Activated naive CD4-positive, alpha-beta T cell treated with Interleukin-2 at 50 U/mL for 16 hours (primary cell): ENCODE results near the gene ASB5.
"Not testable (repeated sequence)": the region's sequence is repeated elsewhere in the genome, so short reads cannot be mapped to it uniquely, and the experiment has no call there.

ENCODE experiments used
- DNase-seq: peaks from one replicate; pipeline ENCODE4 v3.0.0-alpha.2; 2020

The ASB5 gene

GRCh38 chr4:176268963-176269362 lies at the start of gene ASB5:
Gene ASB5, minus strand, starts transcription at chr4:176269222. Its CDS starts 114 bp downstream, at chr4:176269108.
- DNase-seq, result no peak

GRCh38 chr4:176313596-176314336 lies 44.7 kb upstream of the ASB5 start:
- no peak for DNase-seq

GRCh38 chr4:176309772-176310171 lies 40.8 kb upstream of the ASB5 start:
- no peak for DNase-seq

- DNase-seq, result no peak
Observed at GRCh38 chr4:176309046-176309445, 40.0 kb upstream of the ASB5 start.

GRCh38 chr4:176308441-176308840 lies 39.4 kb upstream of the ASB5 start:
- no peak for DNase-seq

- no peak for DNase-seq
Observed at GRCh38 chr4:176307666-176307930, 38.6 kb upstream of the ASB5 start.

- DNase-seq, result no peak
Observed at GRCh38 chr4:176306837-176307665, 38.0 kb upstream of the ASB5 start.

GRCh38 chr4:176303938-176304337 lies 34.9 kb upstream of the ASB5 start:
- DNase-seq, result no peak

GRCh38 chr4:176302283-176303275 lies 33.6 kb upstream of the ASB5 start:
- no peak for DNase-seq

GRCh38 chr4:176300565-176300964 lies 31.5 kb upstream of the ASB5 start:
- DNase-seq, result no peak

- no peak for DNase-seq
Observed at GRCh38 chr4:176300036-176300435, 31.0 kb upstream of the ASB5 start.

GRCh38 chr4:176298664-176299063 lies 29.6 kb upstream of the ASB5 start:
- DNase-seq, result no peak

GRCh38 chr4:176295907-176296306 lies 26.9 kb upstream of the ASB5 start:
- DNase-seq, result not testable (repeated sequence)

- no peak for DNase-seq
Observed at GRCh38 chr4:176293660-176294059, 24.6 kb upstream of the ASB5 start.

- no peak for DNase-seq
Observed at GRCh38 chr4:176292920-176293319, 23.9 kb upstream of the ASB5 start.

GRCh38 chr4:176291748-176292147 lies 22.7 kb upstream of the ASB5 start:
- DNase-seq, result no peak

GRCh38 chr4:176290520-176290919 lies 21.5 kb upstream of the ASB5 start:
- no peak for DNase-seq

- DNase-seq, result no peak
Observed at GRCh38 chr4:176289561-176289960, 20.5 kb upstream of the ASB5 start.

- no peak for DNase-seq
Observed at GRCh38 chr4:176288020-176288419, 19.0 kb upstream of the ASB5 start.

GRCh38 chr4:176287546-176287945 lies 18.5 kb upstream of the ASB5 start:
- no peak for DNase-seq

GRCh38 chr4:176286728-176287127 lies 17.7 kb upstream of the ASB5 start:
- DNase-seq, result no peak

GRCh38 chr4:176279560-176279959 lies 10.5 kb upstream of the ASB5 start:
- DNase-seq, result not testable (repeated sequence)
